ENCODE results near the gene IGFBP3. TPM values are rescaled to one million over a fixed set of nuclear protein-coding genes. Genes with fewer than 3 reads are reported as not detected.
A peak's percentile ranks its signal among the peaks of the same experiment; 100 is the strongest.

Gene IGFBP3
- total RNA-seq, 1 donor from 2014 or later: 87.0 TPM

DNA sequence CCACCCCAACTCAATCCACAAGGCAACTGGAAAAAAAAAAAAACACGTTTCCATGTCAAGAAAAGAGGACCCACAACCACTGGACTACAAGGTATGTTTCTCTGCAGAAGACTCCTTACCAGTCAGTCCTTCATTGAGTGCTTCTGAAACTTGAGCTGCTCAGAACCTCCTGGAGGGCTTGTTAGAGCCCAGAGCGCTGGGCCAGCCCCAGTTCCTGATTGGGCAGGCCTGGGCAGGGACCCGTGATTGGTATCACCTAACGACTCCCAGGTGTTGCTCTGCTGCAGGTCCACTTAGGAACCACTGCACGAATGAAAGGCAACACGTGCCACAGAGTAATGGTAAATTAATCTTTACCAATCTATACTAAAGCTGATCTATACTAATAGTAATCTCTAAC, 47.7 kb downstream of the IGFBP3 start:
- TF ChIP-seq CTCF (IDR thresholded peaks at IDR 0.05): no peak
- intact Hi-C loops (cut with DNase I): no loop called here
- H3K27ac ChIP-seq: no peak overlapping the region

DNA sequence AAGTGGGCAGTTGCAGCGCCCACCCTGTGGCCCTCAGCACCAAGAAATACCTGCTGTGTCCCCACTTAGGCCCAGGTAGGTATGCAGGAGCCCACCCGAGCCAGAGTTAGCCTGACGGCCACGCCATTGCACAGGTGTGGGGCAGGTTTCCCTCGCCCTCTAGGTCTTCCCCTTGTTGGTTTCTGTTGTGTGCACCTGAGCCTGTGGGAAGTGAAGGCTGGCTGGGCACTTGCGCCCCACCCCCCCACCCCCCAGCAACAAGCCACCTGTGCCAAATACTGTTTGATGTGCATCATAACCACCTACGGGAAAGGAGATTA, 48.1 kb downstream of the IGFBP3 start, which contains the start of gene CCDC201:
Gene CCDC201 (minus strand): TSS at position 48 of the 320 bp plus-strand sequence. CDS start 75 bp downstream, outside the sequence.
- intact Hi-C loops (cut with DNase I): no loop called here
- no peak within 1 kb of the TSS for H3K27ac ChIP-seq
- no peaks in the 10 kb centered on the region for H3K27me3 ChIP-seq
- TF ChIP-seq CTCF (IDR thresholded peaks at IDR 0.05): no peak
- no peaks in the 10 kb centered on the region for H3K9me3 ChIP-seq
- no peaks in the 10 kb centered on the region for H3K4me1 ChIP-seq
- ATAC-seq (no peak), DNase-seq (no peak)
- no peaks in the 10 kb centered on the region for H3K36me3 ChIP-seq
- no peak within 1 kb of the TSS for H3K4me3 ChIP-seq

More for the DNA sequence above, 47.7 kb downstream of the IGFBP3 start:
- DNase-seq: no peak
- Histone ChIP-seq H3K27me3 (no peaks in the 10 kb centered on the region), H3K9me3 (peaks cover 2% of the 10 kb centered on the region), H3K4me3 (no peak overlapping the region), H3K4me1 (no peaks in the 10 kb centered on the region), H3K36me3 (no peaks in the 10 kb centered on the region)
- ATAC-seq: no peak

DNA sequence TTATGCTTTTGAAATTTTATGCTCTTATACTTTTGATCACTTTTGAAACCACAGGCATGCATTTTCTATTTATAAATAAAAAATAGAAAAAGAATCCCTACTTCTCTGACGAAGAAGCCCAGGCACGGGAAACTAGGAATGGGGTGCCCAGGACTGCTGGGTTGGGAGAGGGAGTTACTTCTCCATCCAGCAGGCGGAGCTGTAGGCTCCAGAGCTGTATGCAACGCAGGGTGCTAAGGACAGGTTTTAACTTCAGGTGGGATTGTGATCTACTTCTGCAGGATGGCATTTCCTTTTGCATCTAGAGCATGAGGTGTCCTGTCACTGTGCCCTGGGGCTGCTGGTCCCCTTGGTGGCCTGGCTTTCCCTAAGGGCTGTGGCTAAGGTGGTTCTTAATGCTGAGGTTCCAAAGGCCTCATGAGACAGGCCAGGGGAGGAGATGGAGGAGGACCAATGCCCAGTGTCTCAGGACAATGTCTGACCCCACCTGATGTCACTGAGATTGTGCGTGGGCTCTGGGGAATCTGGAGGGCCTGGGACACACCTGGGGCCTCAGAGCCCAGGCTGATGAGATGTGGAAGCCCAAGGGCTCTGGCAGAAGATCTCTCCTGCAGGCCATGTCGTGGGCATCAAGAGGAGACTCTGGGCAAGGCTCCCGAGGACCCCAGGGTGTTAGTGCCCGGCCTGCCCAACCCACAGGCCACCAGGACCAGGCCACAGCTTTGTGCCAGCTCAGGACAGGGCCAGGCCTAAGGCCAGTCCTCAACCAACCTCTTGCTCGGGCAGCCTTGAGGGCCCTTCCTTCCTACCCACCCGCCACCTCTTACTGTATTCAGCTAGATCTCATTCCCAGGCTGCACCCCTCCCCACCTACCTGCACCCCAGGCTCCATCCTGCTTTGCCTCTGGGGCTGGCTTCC, 48.7 kb downstream of the IGFBP3 start:
- Histone ChIP-seq H3K27ac (no peak overlapping the region), H3K9me3 (no peaks in the 10 kb centered on the region), H3K4me1 (no peaks in the 10 kb centered on the region), H3K27me3 (no peaks in the 10 kb centered on the region), H3K4me3 (no peak overlapping the region), H3K36me3 (no peaks in the 10 kb centered on the region)
- intact Hi-C loops (cut with DNase I): no loop called here
- ATAC-seq (peak; percentile 21), DNase-seq (no peak)
- TF ChIP-seq CTCF (IDR thresholded peaks at IDR 0.05): peak; percentile 35

DNA sequence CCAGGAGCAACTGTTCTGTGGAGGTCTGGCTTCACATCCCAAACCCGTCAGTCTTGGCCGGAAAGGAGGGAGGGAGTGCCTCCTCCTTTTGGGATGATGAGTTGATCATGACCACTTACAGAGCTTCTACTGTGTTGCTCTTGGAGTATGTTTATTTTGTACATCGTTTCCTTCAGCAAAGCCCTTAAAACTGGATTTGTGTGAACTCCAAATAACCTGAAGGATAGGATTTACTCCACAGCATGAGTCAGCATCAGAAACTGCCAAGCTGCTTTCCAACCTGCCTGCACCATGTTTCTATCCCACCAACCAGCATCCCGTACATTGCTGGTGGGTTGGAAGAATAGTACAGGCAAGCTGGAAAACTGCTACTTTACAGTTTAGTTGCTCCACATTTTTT, 51.6 kb downstream of the IGFBP3 start:
- H3K4me1 ChIP-seq: no peaks in the 10 kb centered on the region
- no peaks in the 10 kb centered on the region for H3K27me3 ChIP-seq
- no peak for TF ChIP-seq CTCF (IDR thresholded peaks at IDR 0.05)
- no peak overlapping the region for H3K4me3 ChIP-seq
- peak; percentile 10 for DNase-seq
- intact Hi-C loops (cut with DNase I): no loop called here
- no peaks in the 10 kb centered on the region for H3K9me3 ChIP-seq
- H3K36me3 ChIP-seq: no peaks in the 10 kb centered on the region
- H3K27ac ChIP-seq: no peak overlapping the region
- ATAC-seq: no peak

DNA sequence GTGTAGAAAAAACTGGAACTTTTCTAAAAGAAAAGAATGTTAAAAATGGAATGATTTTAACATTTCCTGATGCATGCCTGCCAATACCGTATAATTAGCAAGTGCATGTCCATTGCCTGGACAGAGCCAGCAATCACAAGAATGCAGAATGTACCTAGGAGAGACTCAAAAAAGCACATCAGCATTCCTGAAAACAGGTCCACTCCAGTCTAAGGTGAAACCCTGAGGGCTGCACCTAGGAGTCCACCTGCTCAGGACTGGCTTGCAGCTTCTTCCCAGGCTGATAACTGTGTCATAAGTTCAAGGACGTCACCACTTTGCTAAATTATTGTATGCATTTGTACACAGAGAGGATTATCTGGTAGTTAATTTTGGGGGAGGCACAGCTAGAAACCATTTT, 53.6 kb downstream of the IGFBP3 start:
- intact Hi-C loops (cut with DNase I): no loop called here
- no peak overlapping the region for H3K4me3 ChIP-seq
- no peaks in the 10 kb centered on the region for H3K9me3 ChIP-seq
- DNase-seq: no peak
- TF ChIP-seq CTCF (IDR thresholded peaks at IDR 0.05): no peak
- ATAC-seq: no peak
- no peaks in the 10 kb centered on the region for H3K4me1 ChIP-seq
- no peak overlapping the region for H3K27ac ChIP-seq
- no peaks in the 10 kb centered on the region for H3K36me3 ChIP-seq
- H3K27me3 ChIP-seq: no peaks in the 10 kb centered on the region
